WTC11 (cell line): ENCODE measurements around the gene MSANTD4.

Experiments used
- ESRRA ChIP-seq: sonication (generic); formaldehyde crosslinking; IDR thresholded peaks from 2 replicates; pipeline ENCODE4 v1.8.1; 2022; ENCODE audit warnings: mild to moderate bottlenecking, missing genetic modification reagents, borderline replicate concordance
- NR2C2 ChIP-seq: sonication (generic); formaldehyde crosslinking; IDR thresholded peaks from 2 replicates; pipeline ENCODE4 v1.8.0; 2022; ENCODE audit warnings: mild to moderate bottlenecking, missing genetic modification reagents
- PRRX2 ChIP-seq: fragments of 250-450 bp; sonication (Bioruptor Pico); IDR thresholded peaks from 2 replicates; pipeline ENCODE4 v1.8.0; 2021; ENCODE audit warnings: mild to moderate bottlenecking
- RORB ChIP-seq: fragments of 250-450 bp; sonication (Bioruptor Pico); IDR thresholded peaks from 2 replicates; pipeline ENCODE4 v1.9.0; 2021; ENCODE audit warnings: mild to moderate bottlenecking
- TF ChIP-seq, protein P1 (sequence below): fragments of 200-600 bp; IDR thresholded peaks from 2 replicates; pipeline ENCODE4 v1.8.0; 2022; ENCODE audit warnings: antibody characterized with exemption
- TF ChIP-seq, protein P2 (sequence below): sonication (generic); formaldehyde crosslinking; conservative IDR thresholded peaks from 2 replicates; pipeline ENCODE4 v1.8.1; 2022; ENCODE audit warnings: mild to moderate bottlenecking, missing genetic modification reagents
- TF ChIP-seq, protein P3 (sequence below): sonication (generic); formaldehyde crosslinking; IDR thresholded peaks from 2 replicates; pipeline ENCODE4 v1.8.1; 2022; ENCODE audit warnings: mild to moderate bottlenecking, moderate library complexity, missing genetic modification reagents

DNA sequence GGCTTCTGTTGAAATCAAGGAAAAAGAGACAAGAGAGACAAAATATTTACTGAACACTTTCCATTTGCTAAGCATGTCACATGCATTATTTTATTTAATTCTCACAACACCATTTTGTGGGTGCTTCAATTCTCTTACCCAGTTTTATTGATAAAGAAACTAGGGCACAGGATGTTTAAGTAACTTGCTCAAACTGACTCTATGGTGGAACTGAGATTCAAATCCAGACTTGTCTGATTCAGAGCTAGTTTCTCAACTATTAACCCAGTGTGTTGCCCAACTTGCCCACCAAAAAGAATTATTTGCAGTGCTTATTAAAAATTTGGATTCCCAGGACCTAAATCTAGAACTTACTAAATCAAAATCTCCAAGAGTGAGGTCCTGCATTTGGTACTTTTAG is 21.5 kb upstream of the MSANTD4 start:
- TF ChIP-seq, protein P1, sequence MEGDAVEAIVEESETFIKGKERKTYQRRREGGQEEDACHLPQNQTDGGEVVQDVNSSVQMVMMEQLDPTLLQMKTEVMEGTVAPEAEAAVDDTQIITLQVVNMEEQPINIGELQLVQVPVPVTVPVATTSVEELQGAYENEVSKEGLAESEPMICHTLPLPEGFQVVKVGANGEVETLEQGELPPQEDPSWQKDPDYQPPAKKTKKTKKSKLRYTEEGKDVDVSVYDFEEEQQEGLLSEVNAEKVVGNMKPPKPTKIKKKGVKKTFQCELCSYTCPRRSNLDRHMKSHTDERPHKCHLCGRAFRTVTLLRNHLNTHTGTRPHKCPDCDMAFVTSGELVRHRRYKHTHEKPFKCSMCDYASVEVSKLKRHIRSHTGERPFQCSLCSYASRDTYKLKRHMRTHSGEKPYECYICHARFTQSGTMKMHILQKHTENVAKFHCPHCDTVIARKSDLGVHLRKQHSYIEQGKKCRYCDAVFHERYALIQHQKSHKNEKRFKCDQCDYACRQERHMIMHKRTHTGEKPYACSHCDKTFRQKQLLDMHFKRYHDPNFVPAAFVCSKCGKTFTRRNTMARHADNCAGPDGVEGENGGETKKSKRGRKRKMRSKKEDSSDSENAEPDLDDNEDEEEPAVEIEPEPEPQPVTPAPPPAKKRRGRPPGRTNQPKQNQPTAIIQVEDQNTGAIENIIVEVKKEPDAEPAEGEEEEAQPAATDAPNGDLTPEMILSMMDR: no peak
- no peak for TF ChIP-seq RORB (CRISPR knock-in tag)
- no peak for TF ChIP-seq NR2C2 (CRISPR knock-in tag)
- TF ChIP-seq, protein P2, sequence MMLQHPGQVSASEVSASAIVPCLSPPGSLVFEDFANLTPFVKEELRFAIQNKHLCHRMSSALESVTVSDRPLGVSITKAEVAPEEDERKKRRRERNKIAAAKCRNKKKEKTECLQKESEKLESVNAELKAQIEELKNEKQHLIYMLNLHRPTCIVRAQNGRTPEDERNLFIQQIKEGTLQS: no peak
- TF ChIP-seq ESRRA (CRISPR knock-in tag): no peak
- TF ChIP-seq, protein P3, sequence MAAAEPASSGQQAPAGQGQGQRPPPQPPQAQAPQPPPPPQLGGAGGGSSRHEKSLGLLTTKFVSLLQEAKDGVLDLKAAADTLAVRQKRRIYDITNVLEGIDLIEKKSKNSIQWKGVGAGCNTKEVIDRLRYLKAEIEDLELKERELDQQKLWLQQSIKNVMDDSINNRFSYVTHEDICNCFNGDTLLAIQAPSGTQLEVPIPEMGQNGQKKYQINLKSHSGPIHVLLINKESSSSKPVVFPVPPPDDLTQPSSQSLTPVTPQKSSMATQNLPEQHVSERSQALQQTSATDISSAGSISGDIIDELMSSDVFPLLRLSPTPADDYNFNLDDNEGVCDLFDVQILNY (CRISPR knock-in tag): no peak
- no peak for TF ChIP-seq PRRX2 (CRISPR knock-in tag)
